Measurements from ENCODE around the gene ZNF76.

The ZNF76 gene

DNA sequence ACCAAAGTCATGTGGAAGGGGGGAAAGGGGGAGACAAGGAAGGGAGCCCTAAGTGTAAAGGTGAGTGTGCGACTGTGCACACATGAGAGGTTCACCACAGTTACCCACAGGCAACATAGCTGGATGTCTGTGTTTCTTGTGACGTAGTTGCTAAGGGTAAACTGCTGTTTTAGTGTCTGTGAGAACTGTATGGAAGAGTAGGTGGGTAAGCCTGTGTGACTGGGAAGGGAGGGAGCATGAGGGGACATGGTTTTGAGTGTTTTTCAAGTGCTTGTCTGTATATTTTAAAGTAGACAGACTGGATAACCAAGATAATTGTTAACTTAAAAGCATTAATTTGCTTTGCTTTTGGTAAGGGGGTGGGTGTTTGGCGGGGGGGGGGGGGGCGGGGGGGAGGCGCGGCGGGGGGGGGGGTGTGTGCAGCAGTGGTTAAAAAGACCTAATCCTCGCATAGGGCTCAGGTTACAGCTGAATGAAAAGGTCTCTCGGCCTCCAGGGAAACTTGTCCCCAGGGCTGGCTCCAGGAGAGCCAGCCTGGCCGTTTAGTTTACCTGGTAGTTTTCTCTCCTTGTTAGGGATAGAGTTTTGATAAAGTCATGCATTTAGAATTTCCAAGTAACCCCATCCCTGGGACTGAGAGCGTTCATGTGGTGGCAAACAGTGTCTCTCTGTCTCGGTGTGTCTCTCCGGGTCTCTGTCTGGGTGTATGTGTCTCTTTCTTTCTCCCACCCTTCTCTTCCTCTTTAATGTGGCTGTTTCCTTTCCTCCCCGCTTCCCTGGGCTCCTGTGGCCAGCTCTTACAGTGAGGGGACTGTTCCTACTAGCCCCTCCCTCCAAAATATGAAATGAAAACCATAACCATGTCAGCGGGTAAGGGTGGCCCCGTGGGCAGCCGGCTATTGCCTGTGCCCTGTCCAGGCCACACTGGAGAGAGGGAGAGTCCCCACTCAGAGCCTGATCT lies 42.4 kb upstream of the ZNF76 start:
- TF ChIP-seq, protein P1, sequence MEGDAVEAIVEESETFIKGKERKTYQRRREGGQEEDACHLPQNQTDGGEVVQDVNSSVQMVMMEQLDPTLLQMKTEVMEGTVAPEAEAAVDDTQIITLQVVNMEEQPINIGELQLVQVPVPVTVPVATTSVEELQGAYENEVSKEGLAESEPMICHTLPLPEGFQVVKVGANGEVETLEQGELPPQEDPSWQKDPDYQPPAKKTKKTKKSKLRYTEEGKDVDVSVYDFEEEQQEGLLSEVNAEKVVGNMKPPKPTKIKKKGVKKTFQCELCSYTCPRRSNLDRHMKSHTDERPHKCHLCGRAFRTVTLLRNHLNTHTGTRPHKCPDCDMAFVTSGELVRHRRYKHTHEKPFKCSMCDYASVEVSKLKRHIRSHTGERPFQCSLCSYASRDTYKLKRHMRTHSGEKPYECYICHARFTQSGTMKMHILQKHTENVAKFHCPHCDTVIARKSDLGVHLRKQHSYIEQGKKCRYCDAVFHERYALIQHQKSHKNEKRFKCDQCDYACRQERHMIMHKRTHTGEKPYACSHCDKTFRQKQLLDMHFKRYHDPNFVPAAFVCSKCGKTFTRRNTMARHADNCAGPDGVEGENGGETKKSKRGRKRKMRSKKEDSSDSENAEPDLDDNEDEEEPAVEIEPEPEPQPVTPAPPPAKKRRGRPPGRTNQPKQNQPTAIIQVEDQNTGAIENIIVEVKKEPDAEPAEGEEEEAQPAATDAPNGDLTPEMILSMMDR (conservative IDR thresholded peaks at IDR 0.05; ENCODE audit: low read depth, low read length) = no peak
- DNase-seq (ENCODE audit: low read depth) = no peak
- H3K4me3 ChIP-seq (ENCODE audit: low read length) = no peak overlapping the region

DNA sequence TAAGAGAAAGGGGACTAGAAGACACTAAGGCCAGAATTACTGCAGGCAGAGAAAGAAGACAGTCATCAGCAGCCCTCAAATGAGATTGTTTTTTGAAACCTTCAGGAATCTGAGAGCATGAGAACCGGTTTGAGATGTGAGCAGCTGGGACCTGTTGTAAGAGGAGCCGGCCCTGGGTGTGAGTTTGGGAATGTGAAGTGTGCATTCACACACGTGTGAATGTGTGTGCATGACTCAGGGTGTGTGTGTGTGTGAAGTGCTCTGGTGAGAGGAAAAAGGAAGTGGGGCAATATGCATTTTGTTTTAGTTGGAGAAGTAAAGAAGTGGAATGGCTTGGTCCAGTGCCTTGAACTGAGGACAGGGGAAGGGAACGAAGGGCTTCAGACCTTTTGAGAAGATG lies 41.5 kb upstream of the ZNF76 start:
- no peak overlapping the region for H3K4me3 ChIP-seq (ENCODE audit: low read length)
- TF ChIP-seq, protein P1 (conservative IDR thresholded peaks at IDR 0.05; ENCODE audit: low read depth, low read length) = no peak
- DNase-seq (ENCODE audit: low read depth) = no peak

DNA sequence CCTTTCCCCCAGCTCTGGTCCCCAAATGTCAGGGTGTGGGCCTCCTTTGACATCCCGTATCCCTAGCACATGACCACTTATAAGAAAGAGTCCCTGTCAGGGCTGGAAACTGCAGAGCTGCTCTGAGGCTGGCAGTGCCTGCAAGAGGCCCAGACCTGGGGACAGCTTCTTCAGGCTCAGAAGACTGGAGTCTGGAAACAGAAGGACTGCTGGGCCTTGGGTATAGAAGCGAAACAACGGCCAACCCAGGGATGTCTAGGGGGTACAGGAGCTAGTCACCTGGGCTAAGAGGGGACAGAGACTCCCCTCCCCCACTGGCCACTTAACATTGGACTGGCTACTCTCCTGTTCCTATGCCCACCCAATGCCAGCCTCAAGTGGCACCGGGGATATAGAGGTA lies 41.1 kb upstream of the ZNF76 start:
- no peak for DNase-seq (ENCODE audit: low read depth)
- TF ChIP-seq, protein P1 (conservative IDR thresholded peaks at IDR 0.05; ENCODE audit: low read depth, low read length) = no peak

DNA sequence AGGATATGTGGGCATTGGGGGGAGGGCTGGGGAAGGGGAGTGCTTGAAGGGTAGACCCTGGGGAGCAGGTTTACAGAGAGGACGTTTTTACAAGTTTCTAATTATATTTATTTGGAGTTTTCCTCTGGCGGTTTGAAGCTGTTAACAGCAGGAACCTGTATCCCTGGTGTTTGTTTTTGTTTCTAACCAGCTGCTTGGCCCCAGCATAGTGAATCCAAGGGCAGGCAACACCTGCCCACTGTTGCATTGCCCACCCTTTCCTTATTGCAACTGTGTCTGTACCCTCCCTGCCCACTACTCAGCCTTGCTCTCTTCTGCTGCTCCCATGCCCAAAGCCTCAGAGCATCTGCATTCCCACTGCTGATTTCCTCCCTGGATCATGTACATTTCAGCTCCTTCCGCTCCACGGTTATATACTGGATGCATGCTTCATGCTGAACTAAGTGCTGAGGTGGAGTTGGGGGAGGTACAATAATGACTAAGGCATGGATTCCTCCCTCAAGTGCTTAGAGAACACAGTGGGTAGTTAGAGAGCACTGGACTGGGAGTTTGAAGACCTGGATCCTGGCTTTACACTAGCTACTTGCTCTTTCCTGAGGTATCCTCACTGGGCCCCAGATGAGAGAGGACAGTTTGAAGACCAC lies 39.7 kb upstream of the ZNF76 start:
- TF ChIP-seq, protein P1 (conservative IDR thresholded peaks at IDR 0.05; ENCODE audit: low read depth, low read length) = no peak
- DNase-seq (ENCODE audit: low read depth) = no peak
- no peak overlapping the region for H3K4me3 ChIP-seq (ENCODE audit: low read length)

More for the DNA sequence above, 41.1 kb upstream of the ZNF76 start:
- no peak overlapping the region for H3K4me3 ChIP-seq (ENCODE audit: low read length)

DNA sequence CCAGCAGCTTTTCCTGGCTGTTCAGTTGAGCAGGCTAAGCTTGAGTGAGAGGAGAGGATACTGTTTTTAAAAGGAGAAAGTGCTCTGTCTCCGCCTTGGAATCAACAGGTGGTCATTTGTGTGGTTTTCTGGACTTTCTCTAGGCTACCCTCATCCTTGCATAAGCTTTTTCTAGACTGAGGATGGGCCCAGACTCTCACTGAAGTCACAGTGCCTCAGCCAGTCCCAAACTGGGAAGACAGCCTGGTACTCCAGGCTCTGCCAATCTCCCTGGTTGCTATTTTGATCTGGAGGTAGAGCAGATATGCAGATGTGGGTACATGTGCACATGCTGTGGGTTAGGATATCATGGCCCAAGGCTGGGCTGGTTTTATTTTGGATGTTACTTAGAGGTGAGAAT lies 38.8 kb upstream of the ZNF76 start:
- no peak for DNase-seq (ENCODE audit: low read depth)
- H3K4me3 ChIP-seq (ENCODE audit: low read length) = no peak overlapping the region
- TF ChIP-seq, protein P1 (conservative IDR thresholded peaks at IDR 0.05; ENCODE audit: low read depth, low read length) = no peak

DNA sequence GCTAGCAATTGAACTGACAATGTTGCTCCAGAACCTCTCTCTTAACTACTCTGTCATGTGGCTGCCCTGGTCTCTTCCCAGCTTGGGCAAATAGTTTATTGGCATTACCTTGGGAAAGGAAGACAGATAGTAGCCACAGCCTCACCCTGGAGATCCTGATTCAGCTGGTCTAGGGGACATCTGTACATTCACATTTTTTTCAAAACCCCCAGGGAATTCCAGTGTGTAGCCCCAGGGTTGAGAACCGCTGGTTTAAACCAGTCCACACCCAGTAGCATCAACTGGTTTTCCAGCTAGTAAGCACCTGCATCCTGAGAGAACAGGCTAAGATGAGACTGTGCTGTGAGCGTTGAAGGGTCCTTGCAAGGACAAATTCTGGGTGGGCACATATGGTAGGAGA lies 36.1 kb upstream of the ZNF76 start:
- DNase-seq (ENCODE audit: low read depth) = no peak
- H3K4me3 ChIP-seq (ENCODE audit: low read length) = no peak overlapping the region
- TF ChIP-seq, protein P1 (conservative IDR thresholded peaks at IDR 0.05; ENCODE audit: low read depth, low read length) = no peak
